Inflammatory macrophage treated with lipopolysaccharide for 4 hours (primary cell): ENCODE data around the gene GTF2F1.
"Not testable (repeated sequence)": the region's sequence is repeated elsewhere in the genome, so short reads cannot be mapped to it uniquely, and the experiment has no call there.

Source experiments
- DNase-seq: peaks from one replicate; pipeline ENCODE4 v3.0.0-alpha.2; 2020

The GTF2F1 gene

GRCh38 chr19:6417713-6418561, 25.0 kb upstream of the GTF2F1 start:
- no peak for DNase-seq

- no peak for DNase-seq
These were observed 23.9 kb upstream of the GTF2F1 start for GRCh38 chr19:6416658-6417405.

- DNase-seq, result no peak
These were observed 22.7 kb upstream of the GTF2F1 start for GRCh38 chr19:6415591-6416190.

- no peak for DNase-seq
These were observed 22.0 kb upstream of the GTF2F1 start for GRCh38 chr19:6414793-6415590.

- no peak for DNase-seq
These were observed 21.0 kb upstream of the GTF2F1 start for GRCh38 chr19:6413721-6414643.

GRCh38 chr19:6413291-6413690, 20.3 kb upstream of the GTF2F1 start:
- DNase-seq, result no peak

- DNase-seq, result no peak
These were observed 19.6 kb upstream of the GTF2F1 start for GRCh38 chr19:6412447-6413091.

- no peak for DNase-seq
These were observed 19.1 kb upstream of the GTF2F1 start for GRCh38 chr19:6412061-6412446.

- no peak for DNase-seq
These were observed 16.4 kb upstream of the GTF2F1 start for GRCh38 chr19:6409346-6409745.

- peak; percentile 63 for DNase-seq
These were observed 13.4 kb upstream of the GTF2F1 start for GRCh38 chr19:6406401-6406800.

- DNase-seq, result no peak
These were observed 10.1 kb upstream of the GTF2F1 start for GRCh38 chr19:6402837-6403608.

GRCh38 chr19:6402058-6402457, 9.1 kb upstream of the GTF2F1 start:
- no peak for DNase-seq

GRCh38 chr19:6400062-6400944, 7.3 kb upstream of the GTF2F1 start:
- not testable (repeated sequence) for DNase-seq

- no peak for DNase-seq
These were observed 3.3 kb upstream of the GTF2F1 start for GRCh38 chr19:6396305-6396704.

GRCh38 chr19:6394831-6395230, 1.9 kb upstream of the GTF2F1 start:
- DNase-seq, result no peak

GRCh38 chr19:6393983-6394412, 1.0 kb upstream of the GTF2F1 start:
- DNase-seq, result no peak

- DNase-seq, result peak; percentile 12
These were observed 517 bp downstream of the GTF2F1 start for GRCh38 chr19:6392221-6393073.

- no peak for DNase-seq
These were observed 5.6 kb downstream of the GTF2F1 start for GRCh38 chr19:6387372-6387771.
